Stomach smooth muscle (tissue), 2 donors: ENCODE data around the gene P2RX3.

Experiments used
- H3K27ac ChIP-seq: one replicate; pipeline ENCODE4 v1.7.0; 2013; ENCODE audit warnings: mild to moderate bottlenecking, low read length, inconsistent platforms
- H3K27me3 ChIP-seq, 2 donors: one replicate each; pipeline ENCODE4 v1.7.0; 2013; ENCODE audit warnings: low read length in 2 of 2; ENCODE audit not compliant: insufficient read depth in 2 of 2, control insufficient read depth in 1 of 2
- H3K36me3 ChIP-seq, 2 donors: one replicate each; pipeline ENCODE4 v1.7.0; 2013; ENCODE audit warnings: low read length in 2 of 2; ENCODE audit not compliant: control insufficient read depth in 2 of 2, insufficient read depth in 2 of 2
- H3K4me1 ChIP-seq: one replicate; pipeline ENCODE4 v1.7.0; 2013; ENCODE audit warnings: low read length; ENCODE audit not compliant: control insufficient read depth, insufficient read depth
- H3K4me3 ChIP-seq, 2 donors: one replicate each; pipeline ENCODE4 v1.7.0; 2013; ENCODE audit warnings: low read length in 2 of 2
- H3K9ac ChIP-seq, 2 donors: one replicate each; pipeline ENCODE4 v1.7.0; 2013; ENCODE audit warnings: low read length in 2 of 2, mild to moderate bottlenecking in 1 of 2
- H3K9me3 ChIP-seq, 2 donors: one replicate each; pipeline ENCODE4 v1.7.0; 2013; ENCODE audit warnings: low read length in 2 of 2; ENCODE audit not compliant: control insufficient read depth in 2 of 2
- donor health status: healthy.
- donor health status: Pancreatic carcinoma.

The P2RX3 gene

GRCh38 chr11:57310630-57311086 lies 27.5 kb upstream of the P2RX3 start:
- Histone ChIP-seq H3K36me3 (peaks cover 28 to 36% of the 10 kb centered on the region in 2 donors), H3K9me3 (no peaks in the 10 kb centered on the region), H3K4me3 (peak overlapping the region; percentile 56 to 66), H3K4me1 (peaks cover 41% of the 10 kb centered on the region), H3K27me3 (no peaks in the 10 kb centered on the region), H3K27ac (peak overlapping the region; percentile 78), H3K9ac (peak overlapping the region; percentile 1 to 47)

- Histone ChIP-seq H3K36me3 (peaks cover 34 to 41% of the 10 kb centered on the region in 2 donors), H3K27me3 (no peaks in the 10 kb centered on the region), H3K9ac (peak overlapping the region; percentile 1 to 51), H3K9me3 (no peaks in the 10 kb centered on the region), H3K4me3 (peak overlapping the region; percentile 56 to 66), H3K4me1 (peaks cover 43% of the 10 kb centered on the region), H3K27ac (peak overlapping the region; percentile 78)
Observed at GRCh38 chr11:57311109-57311936, 26.8 kb upstream of the P2RX3 start.

DNA sequence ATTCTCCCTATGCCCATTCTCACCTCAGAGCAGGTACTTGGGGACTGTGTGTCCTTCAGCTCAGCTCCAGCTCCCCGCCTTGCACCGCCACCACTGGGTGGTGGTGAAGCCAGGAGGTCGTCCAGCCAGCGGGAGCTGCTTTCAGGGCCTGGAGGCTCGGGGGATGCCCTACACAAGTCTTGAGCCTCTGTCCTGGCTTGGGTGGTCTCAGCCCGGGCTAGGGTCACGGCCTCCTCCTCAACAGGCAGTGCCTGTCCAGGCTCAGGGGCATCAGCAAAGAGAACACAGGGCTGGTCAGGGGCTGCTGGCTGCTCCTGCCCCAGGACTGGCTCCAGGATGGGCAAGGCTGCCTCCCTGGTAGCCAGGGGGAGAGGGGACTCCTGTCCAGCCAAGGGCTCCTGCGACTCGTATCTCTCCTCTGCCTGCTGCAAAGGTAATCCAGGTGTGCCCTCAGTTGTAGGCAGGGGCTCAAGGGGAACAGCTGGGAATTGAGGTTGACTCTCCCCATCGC lies 25.6 kb upstream of the P2RX3 start:
- Histone ChIP-seq H3K4me3 (no peak overlapping the region), H3K9me3 (no peaks in the 10 kb centered on the region), H3K4me1 (peaks cover 47% of the 10 kb centered on the region), H3K9ac (no peak overlapping the region), H3K36me3 (peaks cover 46 to 54% of the 10 kb centered on the region in 2 donors), H3K27me3 (no peaks in the 10 kb centered on the region), H3K27ac (peak overlapping the region; percentile 78)

GRCh38 chr11:57313071-57313787 lies 24.9 kb upstream of the P2RX3 start:
- no peak overlapping the region for H3K27ac ChIP-seq
- H3K27me3 ChIP-seq = no peaks in the 10 kb centered on the region
- H3K4me3 ChIP-seq = no peak overlapping the region
- peaks cover 49 to 57% of the 10 kb centered on the region in 2 donors for H3K36me3 ChIP-seq
- no peak overlapping the region for H3K9ac ChIP-seq
- peaks cover 54% of the 10 kb centered on the region for H3K4me1 ChIP-seq
- H3K9me3 ChIP-seq = no peaks in the 10 kb centered on the region

DNA sequence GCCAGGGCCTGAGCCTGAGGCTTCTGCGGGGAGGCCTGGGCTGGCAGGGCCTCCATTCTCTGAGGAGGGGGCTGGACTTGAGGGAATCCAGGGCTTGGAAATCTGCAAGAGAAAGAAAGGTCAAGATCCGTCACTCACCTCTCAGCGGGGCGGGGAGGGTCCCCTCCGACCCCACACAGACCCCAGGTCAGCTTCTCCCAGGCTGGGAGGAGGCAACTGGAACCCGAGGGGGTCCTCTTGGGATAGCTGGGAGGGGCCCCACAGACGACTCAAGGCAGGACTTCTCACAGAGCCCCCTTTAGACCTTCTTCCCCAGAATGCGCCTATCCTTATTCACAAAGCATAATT lies 24.4 kb upstream of the P2RX3 start:
- no peaks in the 10 kb centered on the region for H3K9me3 ChIP-seq
- no peaks in the 10 kb centered on the region for H3K27me3 ChIP-seq
- H3K4me3 ChIP-seq = no peak overlapping the region
- H3K4me1 ChIP-seq = peaks cover 57% of the 10 kb centered on the region
- H3K27ac ChIP-seq = no peak overlapping the region
- no peak overlapping the region for H3K9ac ChIP-seq
- peaks cover 49 to 58% of the 10 kb centered on the region in 2 donors for H3K36me3 ChIP-seq

DNA sequence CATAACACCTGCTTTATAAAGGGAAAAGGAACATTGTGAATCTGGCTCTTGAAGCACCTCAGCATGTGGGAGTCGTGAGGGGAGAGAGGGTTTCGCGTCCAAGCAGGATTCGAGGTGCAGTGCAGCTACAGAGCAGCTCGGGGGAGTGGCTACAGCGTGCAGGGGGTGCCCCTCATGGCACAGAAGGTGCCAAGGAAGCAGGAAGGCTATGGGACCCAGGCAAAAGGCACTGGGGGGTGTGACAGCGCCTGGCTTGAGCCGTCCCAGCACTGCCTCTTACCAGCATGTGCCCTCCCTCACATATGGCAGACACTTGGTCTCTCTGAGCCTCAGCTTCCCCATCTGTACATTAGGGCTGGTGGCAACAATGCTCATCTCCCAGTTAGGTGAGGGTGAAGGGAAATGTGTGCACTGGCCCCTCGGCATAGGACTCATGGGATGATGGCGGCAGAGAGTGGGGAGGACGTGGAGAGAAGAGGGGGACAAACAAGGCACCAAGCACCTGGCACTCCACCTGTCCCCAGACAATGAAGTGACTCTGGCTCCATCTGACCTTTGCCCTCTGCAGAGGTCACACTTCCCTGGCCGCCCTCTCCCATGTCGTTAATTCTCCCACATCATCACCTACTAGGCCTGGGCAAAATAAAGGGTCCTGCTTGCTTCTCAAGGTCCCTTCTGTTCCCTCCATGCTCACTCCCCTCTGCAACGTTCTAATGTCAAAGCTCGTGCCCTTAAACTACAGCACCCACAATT lies 23.8 kb upstream of the P2RX3 start:
- Histone ChIP-seq H3K36me3 (peaks cover 47 to 53% of the 10 kb centered on the region in 2 donors), H3K9ac (no peak overlapping the region), H3K4me3 (no peak overlapping the region), H3K9me3 (no peaks in the 10 kb centered on the region), H3K27me3 (no peaks in the 10 kb centered on the region), H3K4me1 (peaks cover 52% of the 10 kb centered on the region), H3K27ac (no peak overlapping the region)

DNA sequence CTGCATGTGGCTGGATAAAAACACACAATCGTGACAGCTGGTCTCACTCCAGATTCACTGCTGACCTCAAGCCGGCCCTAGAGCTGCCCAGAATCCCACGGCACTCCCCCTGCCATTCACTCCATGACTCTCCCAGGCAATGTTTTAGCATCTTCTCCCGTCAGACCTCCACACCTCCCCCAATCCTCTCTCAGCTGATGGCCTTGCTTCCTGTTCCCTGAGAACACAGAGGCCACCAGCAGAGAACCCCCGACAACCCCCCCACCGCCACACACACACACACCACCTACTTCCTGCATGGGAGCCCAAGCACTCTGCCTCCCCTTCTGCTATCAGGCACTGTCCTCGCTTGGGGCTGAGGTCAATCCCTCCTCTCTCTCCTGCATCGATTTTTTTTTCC lies 22.7 kb upstream of the P2RX3 start:
- no peak overlapping the region for H3K9ac ChIP-seq
- no peak overlapping the region for H3K4me3 ChIP-seq
- peaks cover 40 to 53% of the 10 kb centered on the region in 2 donors for H3K36me3 ChIP-seq
- no peak overlapping the region for H3K27ac ChIP-seq
- H3K27me3 ChIP-seq = no peaks in the 10 kb centered on the region
- H3K9me3 ChIP-seq = no peaks in the 10 kb centered on the region
- H3K4me1 ChIP-seq = peaks cover 50% of the 10 kb centered on the region

- H3K36me3 ChIP-seq = peaks cover 40 to 53% of the 10 kb centered on the region in 2 donors
- H3K4me3 ChIP-seq = no peak overlapping the region
- no peak overlapping the region for H3K27ac ChIP-seq
- H3K9me3 ChIP-seq = no peaks in the 10 kb centered on the region
- H3K4me1 ChIP-seq = peaks cover 44% of the 10 kb centered on the region
- H3K9ac ChIP-seq = peak overlapping the region in 1 of 2 donors; percentile 27
- H3K27me3 ChIP-seq = no peaks in the 10 kb centered on the region
Observed at GRCh38 chr11:57316017-57316416, 22.1 kb upstream of the P2RX3 start.

GRCh38 chr11:57318178-57318577 lies 20.0 kb upstream of the P2RX3 start:
- Histone ChIP-seq H3K9me3 (no peaks in the 10 kb centered on the region), H3K4me1 (peaks cover 49% of the 10 kb centered on the region), H3K4me3 (peak overlapping the region in 1 of 2 donors; percentile 40), H3K9ac (no peak overlapping the region), H3K27me3 (no peaks in the 10 kb centered on the region), H3K36me3 (peaks cover 34 to 43% of the 10 kb centered on the region in 2 donors), H3K27ac (no peak overlapping the region)

DNA sequence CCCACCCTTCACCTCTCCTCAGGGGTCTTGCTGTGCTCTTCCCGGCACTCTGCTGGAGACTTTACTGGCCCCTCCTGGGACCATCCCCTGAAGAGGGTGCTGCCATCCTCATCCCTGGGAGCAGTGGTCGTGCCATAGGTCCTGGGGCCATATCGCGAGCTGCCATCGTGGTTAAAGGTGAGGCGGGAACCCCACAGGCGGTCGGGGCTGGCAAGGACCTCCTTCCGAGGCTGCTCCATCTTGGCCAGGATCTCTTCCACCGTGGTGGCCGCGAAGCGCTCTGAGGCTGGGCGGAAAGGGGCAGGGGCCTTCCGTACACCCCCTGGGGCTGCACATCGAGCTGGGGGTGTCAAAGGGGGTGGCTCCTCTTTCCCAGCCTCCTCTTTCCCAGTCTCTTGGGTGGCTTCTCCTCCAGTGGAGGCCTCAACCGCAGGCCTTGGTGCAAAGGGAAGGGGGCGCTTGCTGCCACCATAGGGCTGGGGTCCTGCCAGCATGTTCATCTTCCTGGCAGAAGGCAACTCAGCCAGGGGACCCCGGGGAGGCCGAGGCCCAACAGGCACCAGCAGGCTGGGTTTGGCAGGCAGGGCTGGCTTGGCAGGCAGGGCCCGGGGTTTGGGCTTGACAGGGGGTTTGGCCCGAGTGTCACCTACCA lies 18.0 kb upstream of the P2RX3 start:
- no peak overlapping the region for H3K27ac ChIP-seq

More for the DNA sequence above, 18.0 kb upstream of the P2RX3 start:
- H3K9me3 ChIP-seq = no peaks in the 10 kb centered on the region
- H3K27me3 ChIP-seq = no peaks in the 10 kb centered on the region
- peaks cover 60% of the 10 kb centered on the region for H3K4me1 ChIP-seq
- H3K9ac ChIP-seq = no peak overlapping the region
- peak overlapping the region in 1 of 2 donors; percentile 35 for H3K4me3 ChIP-seq
- H3K36me3 ChIP-seq = peaks cover 23 to 27% of the 10 kb centered on the region in 2 donors
